GM23338 (cell line): ENCODE data around the gene ADCY3. TPM values are rescaled to one million over a fixed set of nuclear protein-coding genes. Genes with fewer than 3 reads are reported as not detected.

Experiments used
- ATAC-seq: fragments of 200-7000 bp; cut with Tn5 transposase; 3 replicates; pipeline ENCODE4 v1.9.1; 2020
- DNase-seq: peaks from one replicate; pipeline ENCODE4 v3.0.0-alpha.2; 2015; ENCODE audit warnings: low spot score
- H2AFZ ChIP-seq: fragments of 200-600 bp; sonication (generic); 2 replicates; pipeline ENCODE4 v1.8.0; 2016; ENCODE audit warnings: antibody characterized with exemption, mild to moderate bottlenecking, moderate library complexity
- H3F3A ChIP-seq: fragments of 200-600 bp; sonication (generic); replicated peaks from 2 replicates; pipeline ENCODE4 v1.8.0; 2017; ENCODE audit warnings: antibody characterized with exemption, mixed run types, low read depth
- H3K27ac ChIP-seq: fragments of 200-600 bp; sonication (generic); 2 replicates; pipeline ENCODE4 v1.6.1; 2016; ENCODE audit warnings: low read depth
- H3K27me3 ChIP-seq: fragments of 200-600 bp; sonication (generic); 2 replicates; pipeline ENCODE4 v1.8.0; 2016; ENCODE audit warnings: mild to moderate bottlenecking, mixed run types, moderate library complexity; ENCODE audit not compliant: insufficient read depth
- H3K36me3 ChIP-seq: fragments of 200-600 bp; sonication (generic); 2 replicates; pipeline ENCODE4 v1.8.0; 2016; ENCODE audit warnings: mild to moderate bottlenecking; ENCODE audit not compliant: insufficient read depth
- H3K4me1 ChIP-seq: fragments of 200-600 bp; sonication (generic); 2 replicates; pipeline ENCODE4 v1.8.0; 2016; ENCODE audit warnings: mild to moderate bottlenecking, moderate library complexity; ENCODE audit not compliant: insufficient read depth
- H3K4me2 ChIP-seq: fragments of 200-600 bp; sonication (generic); 2 replicates; pipeline ENCODE4 v1.7.1; 2017; ENCODE audit warnings: mixed run types
- H3K4me3 ChIP-seq: fragments of 200-600 bp; sonication (generic); 2 replicates; pipeline ENCODE4 v1.6.1; 2016; ENCODE audit warnings: mixed run types
- H3K79me2 ChIP-seq: fragments of 200-600 bp; sonication (generic); replicated peaks from 2 replicates; pipeline ENCODE4 v1.8.0; 2017; ENCODE audit warnings: mild to moderate bottlenecking; ENCODE audit not compliant: insufficient read depth
- H3K9me2 ChIP-seq: fragments of 200-600 bp; sonication (generic); 2 replicates; pipeline ENCODE4 v1.8.0; 2017; ENCODE audit not compliant: insufficient read depth
- H4K20me1 ChIP-seq: fragments of 200-600 bp; sonication (generic); replicated peaks from 2 replicates; pipeline ENCODE4 v1.8.0; 2017; ENCODE audit warnings: mild to moderate bottlenecking; ENCODE audit not compliant: insufficient read depth
- H3K27ac Mint-ChIP-seq: 2 replicates; pipeline ENCODE4 v1.8.0; 2020; ENCODE audit warnings: inconsistent platforms, mild to moderate bottlenecking, moderate library complexity, mixed read lengths
- H3K27me3 Mint-ChIP-seq: 3 replicates; pipeline ENCODE4 v1.8.0; 2022; ENCODE audit warnings: low read depth, mild to moderate bottlenecking, moderate library complexity, mixed read lengths, inconsistent platforms; ENCODE audit not compliant: insufficient read depth, poor library complexity
- H3K36me3 Mint-ChIP-seq: 3 replicates; pipeline ENCODE4 v1.8.0; 2021; ENCODE audit warnings: low read depth, mild to moderate bottlenecking, inconsistent platforms, moderate library complexity, mixed read lengths
- H3K4me1 Mint-ChIP-seq: 3 replicates; pipeline ENCODE4 v1.8.0; 2020; ENCODE audit warnings: mild to moderate bottlenecking, inconsistent platforms, mixed read lengths
- H3K4me3 Mint-ChIP-seq: 3 replicates; pipeline ENCODE4 v1.8.0; 2021; ENCODE audit warnings: moderate library complexity, mild to moderate bottlenecking, inconsistent platforms, mixed read lengths
- H3K9me3 Mint-ChIP-seq: 3 replicates; pipeline ENCODE4 v1.8.0; 2020; ENCODE audit warnings: moderate library complexity, mild to moderate bottlenecking, inconsistent platforms, mixed read lengths
- CREB1 ChIP-seq: fragments of 250-450 bp; sonication (Bioruptor Pico); IDR thresholded peaks from 2 replicates; pipeline ENCODE4 v1.5.0; 2020; ENCODE audit warnings: low read depth, mild to moderate bottlenecking, moderate library complexity
- EZH2 ChIP-seq: fragments of 200-600 bp; sonication (generic); IDR thresholded peaks from one replicate; pipeline ENCODE4 v1.8.0; 2017; ENCODE audit warnings: antibody characterized with exemption, mild to moderate bottlenecking, low read depth; ENCODE audit not compliant: unreplicated experiment
- EZH2phosphoT487 ChIP-seq: fragments of 200-600 bp; sonication (generic); IDR thresholded peaks from one replicate; pipeline ENCODE4 v1.8.1; 2018; ENCODE audit warnings: antibody characterized with exemption; ENCODE audit not compliant: unreplicated experiment
- JUNB ChIP-seq: IDR thresholded peaks from one replicate; pipeline ENCODE4 v1.6.1; 2016; ENCODE audit warnings: antibody characterized with exemption; ENCODE audit not compliant: unreplicated experiment
- NANOG ChIP-seq: IDR thresholded peaks from 2 replicates; pipeline ENCODE4 v1.6.1; 2016; ENCODE audit warnings: antibody characterized with exemption, borderline replicate concordance
- POLR2AphosphoS5 ChIP-seq: IDR thresholded peaks from 2 replicates; pipeline ENCODE4 v1.6.1; 2016; ENCODE audit warnings: antibody characterized with exemption, low read depth
- STAT1 ChIP-seq: IDR thresholded peaks from one replicate; pipeline ENCODE4 v1.6.1; 2016; ENCODE audit warnings: antibody characterized with exemption; ENCODE audit not compliant: unreplicated experiment
- ZNF331 ChIP-seq: fragments of 250-450 bp; sonication (Bioruptor Pico); IDR thresholded peaks from 2 replicates; pipeline ENCODE4 v1.5.0; 2020; ENCODE audit warnings: low read depth, mild to moderate bottlenecking, moderate library complexity
- polyA plus RNA-seq: library from polyadenylated mRNA; unstranded; fragments of >200 nt; fragmentation: Nextera tagmentation; extraction: Ambion mirVana; gene quantifications from 2 replicates; pipeline ENCODE4 v1.2.1, GENCODE V29; 2016
- total RNA-seq: library from RNA; depleted of rRNA; stranded (reverse); fragments of >200 nt; shearing (Covaris generic); gene quantifications from 2 replicates; pipeline ENCODE4 v1.2.3, GENCODE V29; 2014
- TF ChIP-seq, protein P1 (sequence below): IDR thresholded peaks from one replicate; pipeline ENCODE4 v1.6.1; 2018; ENCODE audit warnings: antibody characterized with exemption; ENCODE audit not compliant: unreplicated experiment
- TF ChIP-seq, protein P2 (sequence below): IDR thresholded peaks from 2 replicates; pipeline ENCODE4 v1.6.1; 2016; ENCODE audit warnings: antibody characterized with exemption
- TF ChIP-seq, protein P3 (sequence below), 2 experiments: fragments of 200-600 bp in 1 of 2; sonication (generic) in 1 of 2; conservative IDR thresholded peaks; 2 replicates each; pipeline versions ENCODE4 v1.5.1 to v1.6.1; 2016 to 2017; ENCODE audit warnings: antibody characterized with exemption in 2 of 2, low read depth in 2 of 2, mild to moderate bottlenecking in 2 of 2, moderate library complexity in 1 of 2

Gene ADCY3
- total and polyA plus RNA-seq, 2 experiments from 2014 or later: 9.7 to 32.4 TPM

DNA sequence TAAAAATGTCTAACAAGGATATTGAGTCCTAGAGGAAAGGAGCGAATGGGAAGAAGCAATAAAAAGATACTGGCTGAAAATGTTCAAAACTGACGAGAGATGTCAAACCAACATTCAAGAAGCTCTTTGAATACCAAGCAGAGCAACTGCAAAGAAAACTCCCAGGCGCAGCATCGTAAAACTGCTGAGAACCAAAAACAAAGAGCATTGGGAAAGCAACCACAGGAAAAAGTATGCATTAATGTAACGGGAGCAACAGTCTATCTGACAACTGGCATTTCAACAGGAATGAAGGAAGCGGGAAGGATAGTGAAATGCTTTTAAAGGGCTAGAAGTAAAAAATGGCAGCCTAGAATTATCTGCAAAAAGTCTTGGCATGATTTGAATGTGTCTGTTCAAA lies 53.1 kb downstream of the ADCY3 start (continued):
- TF ChIP-seq, protein P1, sequence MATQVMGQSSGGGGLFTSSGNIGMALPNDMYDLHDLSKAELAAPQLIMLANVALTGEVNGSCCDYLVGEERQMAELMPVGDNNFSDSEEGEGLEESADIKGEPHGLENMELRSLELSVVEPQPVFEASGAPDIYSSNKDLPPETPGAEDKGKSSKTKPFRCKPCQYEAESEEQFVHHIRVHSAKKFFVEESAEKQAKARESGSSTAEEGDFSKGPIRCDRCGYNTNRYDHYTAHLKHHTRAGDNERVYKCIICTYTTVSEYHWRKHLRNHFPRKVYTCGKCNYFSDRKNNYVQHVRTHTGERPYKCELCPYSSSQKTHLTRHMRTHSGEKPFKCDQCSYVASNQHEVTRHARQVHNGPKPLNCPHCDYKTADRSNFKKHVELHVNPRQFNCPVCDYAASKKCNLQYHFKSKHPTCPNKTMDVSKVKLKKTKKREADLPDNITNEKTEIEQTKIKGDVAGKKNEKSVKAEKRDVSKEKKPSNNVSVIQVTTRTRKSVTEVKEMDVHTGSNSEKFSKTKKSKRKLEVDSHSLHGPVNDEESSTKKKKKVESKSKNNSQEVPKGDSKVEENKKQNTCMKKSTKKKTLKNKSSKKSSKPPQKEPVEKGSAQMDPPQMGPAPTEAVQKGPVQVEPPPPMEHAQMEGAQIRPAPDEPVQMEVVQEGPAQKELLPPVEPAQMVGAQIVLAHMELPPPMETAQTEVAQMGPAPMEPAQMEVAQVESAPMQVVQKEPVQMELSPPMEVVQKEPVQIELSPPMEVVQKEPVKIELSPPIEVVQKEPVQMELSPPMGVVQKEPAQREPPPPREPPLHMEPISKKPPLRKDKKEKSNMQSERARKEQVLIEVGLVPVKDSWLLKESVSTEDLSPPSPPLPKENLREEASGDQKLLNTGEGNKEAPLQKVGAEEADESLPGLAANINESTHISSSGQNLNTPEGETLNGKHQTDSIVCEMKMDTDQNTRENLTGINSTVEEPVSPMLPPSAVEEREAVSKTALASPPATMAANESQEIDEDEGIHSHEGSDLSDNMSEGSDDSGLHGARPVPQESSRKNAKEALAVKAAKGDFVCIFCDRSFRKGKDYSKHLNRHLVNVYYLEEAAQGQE: no peak
- TF ChIP-seq STAT1 (no peak), NANOG (no peak), POLR2AphosphoS5 (no peak), EZH2 (no peak)

DNA sequence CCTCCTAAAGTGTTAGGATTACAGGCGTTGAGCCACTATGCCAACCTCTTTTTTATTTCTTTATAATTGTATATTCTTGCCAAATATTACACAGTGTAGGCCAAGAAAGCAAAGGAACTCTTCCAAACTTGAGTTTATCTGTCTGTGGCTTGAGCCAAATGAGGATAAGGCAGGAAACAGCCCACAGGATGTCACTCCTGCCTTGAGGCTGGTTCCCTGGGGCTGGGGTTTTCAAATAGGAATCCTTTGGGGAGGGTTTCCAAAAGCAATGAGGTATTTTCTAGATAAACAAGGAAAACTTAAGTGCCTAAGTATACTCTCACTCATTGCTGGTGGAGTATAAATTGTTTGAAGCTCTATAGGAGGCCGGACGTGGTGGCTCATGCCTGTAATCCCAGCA lies 56.4 kb downstream of the ADCY3 start:
- H3K4me1 ChIP-seq: no peaks in the 10 kb centered on the region
- H3K27me3 ChIP-seq: no peaks in the 10 kb centered on the region
- no peaks in the 10 kb centered on the region for H3F3A ChIP-seq
- no peaks in the 10 kb centered on the region for H3K79me2 ChIP-seq
- Mint-ChIP-seq H3K4me1 (peaks cover 3% of the 10 kb centered on the region; the same call in 1 of the 3 replicates), H3K4me3 (no peak overlapping the region), H3K27ac (no peak overlapping the region), H3K27me3 (no peaks in the 10 kb centered on the region), H3K36me3 (peaks cover 3% of the 10 kb centered on the region; the same call in 1 of the 3 replicates), H3K9me3 (no peaks in the 10 kb centered on the region)
- no peak overlapping the region for H3K27ac ChIP-seq
- no peak for DNase-seq
- H3K4me3 ChIP-seq: no peak overlapping the region
- no peaks in the 10 kb centered on the region; the same call in 1 of the 2 replicates for H4K20me1 ChIP-seq
- no peak overlapping the region for H2AFZ ChIP-seq
- H3K36me3 ChIP-seq: no peaks in the 10 kb centered on the region
- H3K4me2 ChIP-seq: no peak overlapping the region
- no peaks in the 10 kb centered on the region for H3K9me2 ChIP-seq
- no peak for ATAC-seq
- no peak for TF ChIP-seq ZNF331
- TF ChIP-seq STAT1: no peak
- TF ChIP-seq, protein P2, sequence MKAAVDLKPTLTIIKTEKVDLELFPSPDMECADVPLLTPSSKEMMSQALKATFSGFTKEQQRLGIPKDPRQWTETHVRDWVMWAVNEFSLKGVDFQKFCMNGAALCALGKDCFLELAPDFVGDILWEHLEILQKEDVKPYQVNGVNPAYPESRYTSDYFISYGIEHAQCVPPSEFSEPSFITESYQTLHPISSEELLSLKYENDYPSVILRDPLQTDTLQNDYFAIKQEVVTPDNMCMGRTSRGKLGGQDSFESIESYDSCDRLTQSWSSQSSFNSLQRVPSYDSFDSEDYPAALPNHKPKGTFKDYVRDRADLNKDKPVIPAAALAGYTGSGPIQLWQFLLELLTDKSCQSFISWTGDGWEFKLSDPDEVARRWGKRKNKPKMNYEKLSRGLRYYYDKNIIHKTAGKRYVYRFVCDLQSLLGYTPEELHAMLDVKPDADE: no peak
- TF ChIP-seq EZH2: no peak
- TF ChIP-seq JUNB: no peak
- TF ChIP-seq CREB1 (CRISPR knock-in tag): no peak
- no peak for TF ChIP-seq EZH2phosphoT487
- TF ChIP-seq, protein P3, sequence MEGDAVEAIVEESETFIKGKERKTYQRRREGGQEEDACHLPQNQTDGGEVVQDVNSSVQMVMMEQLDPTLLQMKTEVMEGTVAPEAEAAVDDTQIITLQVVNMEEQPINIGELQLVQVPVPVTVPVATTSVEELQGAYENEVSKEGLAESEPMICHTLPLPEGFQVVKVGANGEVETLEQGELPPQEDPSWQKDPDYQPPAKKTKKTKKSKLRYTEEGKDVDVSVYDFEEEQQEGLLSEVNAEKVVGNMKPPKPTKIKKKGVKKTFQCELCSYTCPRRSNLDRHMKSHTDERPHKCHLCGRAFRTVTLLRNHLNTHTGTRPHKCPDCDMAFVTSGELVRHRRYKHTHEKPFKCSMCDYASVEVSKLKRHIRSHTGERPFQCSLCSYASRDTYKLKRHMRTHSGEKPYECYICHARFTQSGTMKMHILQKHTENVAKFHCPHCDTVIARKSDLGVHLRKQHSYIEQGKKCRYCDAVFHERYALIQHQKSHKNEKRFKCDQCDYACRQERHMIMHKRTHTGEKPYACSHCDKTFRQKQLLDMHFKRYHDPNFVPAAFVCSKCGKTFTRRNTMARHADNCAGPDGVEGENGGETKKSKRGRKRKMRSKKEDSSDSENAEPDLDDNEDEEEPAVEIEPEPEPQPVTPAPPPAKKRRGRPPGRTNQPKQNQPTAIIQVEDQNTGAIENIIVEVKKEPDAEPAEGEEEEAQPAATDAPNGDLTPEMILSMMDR (conservative IDR thresholded peaks at IDR 0.05; ENCODE audit: low read depth in 2 of 2): no peak
- TF ChIP-seq, protein P1: no peak
